GM23338 (cell line): ENCODE results near the gene DENND11. TPM values are rescaled to one million over a fixed set of nuclear protein-coding genes. Genes with fewer than 3 reads are reported as not detected.

ENCODE experiments used
- ATAC-seq: fragments of 200-7000 bp; cut with Tn5 transposase; 3 replicates; pipeline ENCODE4 v1.9.1; 2020
- DNase-seq: peaks from one replicate; pipeline ENCODE4 v3.0.0-alpha.2; 2015; ENCODE audit warnings: low spot score
- H2AFZ ChIP-seq: fragments of 200-600 bp; sonication (generic); 2 replicates; pipeline ENCODE4 v1.8.0; 2016; ENCODE audit warnings: antibody characterized with exemption, mild to moderate bottlenecking, moderate library complexity
- H3F3A ChIP-seq: fragments of 200-600 bp; sonication (generic); replicated peaks from 2 replicates; pipeline ENCODE4 v1.8.0; 2017; ENCODE audit warnings: antibody characterized with exemption, mixed run types, low read depth
- H3K27ac ChIP-seq: fragments of 200-600 bp; sonication (generic); 2 replicates; pipeline ENCODE4 v1.6.1; 2016; ENCODE audit warnings: low read depth
- H3K27me3 ChIP-seq: fragments of 200-600 bp; sonication (generic); 2 replicates; pipeline ENCODE4 v1.8.0; 2016; ENCODE audit warnings: mild to moderate bottlenecking, mixed run types, moderate library complexity; ENCODE audit not compliant: insufficient read depth
- H3K36me3 ChIP-seq: fragments of 200-600 bp; sonication (generic); 2 replicates; pipeline ENCODE4 v1.8.0; 2016; ENCODE audit warnings: mild to moderate bottlenecking; ENCODE audit not compliant: insufficient read depth
- H3K4me1 ChIP-seq: fragments of 200-600 bp; sonication (generic); 2 replicates; pipeline ENCODE4 v1.8.0; 2016; ENCODE audit warnings: mild to moderate bottlenecking, moderate library complexity; ENCODE audit not compliant: insufficient read depth
- H3K4me2 ChIP-seq: fragments of 200-600 bp; sonication (generic); 2 replicates; pipeline ENCODE4 v1.7.1; 2017; ENCODE audit warnings: mixed run types
- H3K4me3 ChIP-seq: fragments of 200-600 bp; sonication (generic); 2 replicates; pipeline ENCODE4 v1.6.1; 2016; ENCODE audit warnings: mixed run types
- H3K79me2 ChIP-seq: fragments of 200-600 bp; sonication (generic); replicated peaks from 2 replicates; pipeline ENCODE4 v1.8.0; 2017; ENCODE audit warnings: mild to moderate bottlenecking; ENCODE audit not compliant: insufficient read depth
- H3K9me2 ChIP-seq: fragments of 200-600 bp; sonication (generic); 2 replicates; pipeline ENCODE4 v1.8.0; 2017; ENCODE audit not compliant: insufficient read depth
- H4K20me1 ChIP-seq: fragments of 200-600 bp; sonication (generic); replicated peaks from 2 replicates; pipeline ENCODE4 v1.8.0; 2017; ENCODE audit warnings: mild to moderate bottlenecking; ENCODE audit not compliant: insufficient read depth
- H3K27ac Mint-ChIP-seq: 2 replicates; pipeline ENCODE4 v1.8.0; 2020; ENCODE audit warnings: inconsistent platforms, mild to moderate bottlenecking, moderate library complexity, mixed read lengths
- H3K27me3 Mint-ChIP-seq: 3 replicates; pipeline ENCODE4 v1.8.0; 2022; ENCODE audit warnings: low read depth, mild to moderate bottlenecking, moderate library complexity, mixed read lengths, inconsistent platforms; ENCODE audit not compliant: insufficient read depth, poor library complexity
- H3K36me3 Mint-ChIP-seq: 3 replicates; pipeline ENCODE4 v1.8.0; 2021; ENCODE audit warnings: low read depth, mild to moderate bottlenecking, inconsistent platforms, moderate library complexity, mixed read lengths
- H3K4me1 Mint-ChIP-seq: 3 replicates; pipeline ENCODE4 v1.8.0; 2020; ENCODE audit warnings: mild to moderate bottlenecking, inconsistent platforms, mixed read lengths
- H3K4me3 Mint-ChIP-seq: 3 replicates; pipeline ENCODE4 v1.8.0; 2021; ENCODE audit warnings: moderate library complexity, mild to moderate bottlenecking, inconsistent platforms, mixed read lengths
- H3K9me3 Mint-ChIP-seq: 3 replicates; pipeline ENCODE4 v1.8.0; 2020; ENCODE audit warnings: moderate library complexity, mild to moderate bottlenecking, inconsistent platforms, mixed read lengths
- CREB1 ChIP-seq: fragments of 250-450 bp; sonication (Bioruptor Pico); IDR thresholded peaks from 2 replicates; pipeline ENCODE4 v1.5.0; 2020; ENCODE audit warnings: low read depth, mild to moderate bottlenecking, moderate library complexity
- CTCF ChIP-seq, 2 experiments: fragments of 200-600 bp in 1 of 2; sonication (generic) in 1 of 2; conservative IDR thresholded peaks; 2 replicates each; pipeline versions ENCODE4 v1.5.1 to v1.6.1; 2016 to 2017; ENCODE audit warnings: antibody characterized with exemption in 2 of 2, low read depth in 2 of 2, mild to moderate bottlenecking in 2 of 2, moderate library complexity in 1 of 2
- EZH2 ChIP-seq: fragments of 200-600 bp; sonication (generic); IDR thresholded peaks from one replicate; pipeline ENCODE4 v1.8.0; 2017; ENCODE audit warnings: antibody characterized with exemption, mild to moderate bottlenecking, low read depth; ENCODE audit not compliant: unreplicated experiment
- NANOG ChIP-seq: IDR thresholded peaks from 2 replicates; pipeline ENCODE4 v1.6.1; 2016; ENCODE audit warnings: antibody characterized with exemption, borderline replicate concordance
- POLR2AphosphoS5 ChIP-seq: IDR thresholded peaks from 2 replicates; pipeline ENCODE4 v1.6.1; 2016; ENCODE audit warnings: antibody characterized with exemption, low read depth
- REST ChIP-seq: IDR thresholded peaks from one replicate; pipeline ENCODE4 v1.6.1; 2018; ENCODE audit warnings: antibody characterized with exemption; ENCODE audit not compliant: unreplicated experiment
- STAT1 ChIP-seq: IDR thresholded peaks from one replicate; pipeline ENCODE4 v1.6.1; 2016; ENCODE audit warnings: antibody characterized with exemption; ENCODE audit not compliant: unreplicated experiment
- ZNF331 ChIP-seq: fragments of 250-450 bp; sonication (Bioruptor Pico); IDR thresholded peaks from 2 replicates; pipeline ENCODE4 v1.5.0; 2020; ENCODE audit warnings: low read depth, mild to moderate bottlenecking, moderate library complexity
- long read RNA-seq: library from polyadenylated mRNA; unstranded; transcript quantifications from one replicate; pipeline ENCODE4 v2.0.0, GENCODE V29; 2020; ENCODE audit not compliant: unreplicated experiment
- polyA plus RNA-seq: library from polyadenylated mRNA; unstranded; fragments of >200 nt; fragmentation: Nextera tagmentation; extraction: Ambion mirVana; gene quantifications from 2 replicates; pipeline ENCODE4 v1.2.1, GENCODE V29; 2016
- total RNA-seq: library from RNA; depleted of rRNA; stranded (reverse); fragments of >200 nt; shearing (Covaris generic); gene quantifications from 2 replicates; pipeline ENCODE4 v1.2.3, GENCODE V29; 2014; rRNA removed
- TF ChIP-seq, protein P1 (sequence below): fragments of 250-450 bp; sonication (Bioruptor Pico); IDR thresholded peaks from 2 replicates; pipeline ENCODE4 v1.5.0; 2020; ENCODE audit warnings: mild to moderate bottlenecking, moderate library complexity

DENND11 gene, protein sequence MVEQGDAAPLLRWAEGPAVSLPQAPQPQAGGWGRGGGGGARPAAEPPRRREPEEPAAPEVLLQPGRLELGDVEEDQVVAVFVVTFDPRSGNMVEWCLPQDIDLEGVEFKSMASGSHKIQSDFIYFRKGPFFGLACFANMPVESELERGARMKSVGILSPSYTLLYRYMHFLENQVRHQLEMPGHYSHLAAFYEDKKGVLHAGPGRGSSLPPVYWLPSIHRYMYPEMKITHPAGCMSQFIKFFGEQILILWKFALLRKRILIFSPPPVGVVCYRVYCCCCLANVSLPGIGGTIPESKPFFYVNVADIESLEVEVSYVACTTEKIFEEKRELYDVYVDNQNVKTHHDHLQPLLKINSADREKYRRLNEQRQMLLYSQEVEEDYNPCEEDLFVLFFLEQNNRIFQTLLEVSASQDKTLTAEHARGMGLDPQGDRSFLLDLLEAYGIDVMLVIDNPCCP
- total RNA-seq, result 23.9 and 29.5 TPM in 2 replicates
- 4.9 and 5.1 TPM in 2 replicates for polyA plus RNA-seq
- long read RNA-seq, partial matches to known transcripts, result 0 of 1 reads
- long read RNA-seq, other reads (novel, unspliced or antisense), result 1 of 1 reads

DNA sequence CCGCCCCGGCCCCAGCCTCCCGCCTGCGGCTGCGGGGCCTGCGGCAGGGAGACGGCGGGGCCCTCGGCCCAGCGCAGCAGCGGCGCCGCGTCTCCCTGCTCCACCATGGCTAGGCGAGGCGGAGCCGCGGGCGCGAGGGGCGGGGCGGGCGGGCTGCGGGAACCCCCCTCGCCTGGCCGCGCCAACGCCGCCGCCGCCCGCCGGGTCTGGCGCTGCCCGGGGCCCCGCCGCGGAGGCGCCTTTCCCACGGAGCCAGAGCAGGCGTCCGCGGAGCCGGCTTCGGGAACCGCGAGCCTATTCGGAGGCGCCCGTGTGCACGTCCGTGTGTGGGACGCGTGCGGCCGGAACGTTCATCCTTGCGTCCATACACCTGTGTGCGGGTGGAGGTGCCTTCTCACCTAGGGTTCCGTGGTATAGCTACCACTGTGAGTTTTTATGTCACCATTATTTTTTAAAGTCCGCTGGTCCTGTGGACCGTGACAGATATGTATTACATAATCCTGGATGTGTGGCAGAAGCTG, at the start of gene DENND11:
TSS of gene DENND11 (minus strand) at position 120 of the 521 bp plus-strand sequence. CDS start at position 107, 13 bp downstream.
- H3K9me2 ChIP-seq, result no peaks in the 10 kb centered on the region
- Mint-ChIP-seq H3K27me3 (peaks cover 8% of the 10 kb centered on the region), H3K36me3 (no peaks in the 10 kb centered on the region), H3K9me3 (no peaks in the 10 kb centered on the region), H3K27ac (no peak within 1 kb of the TSS), H3K4me1 (peaks cover 50% of the 10 kb centered on the region), H3K4me3 (peak within 1 kb of the TSS; percentile 82)
- H3K27ac ChIP-seq, result peak within 1 kb of the TSS; percentile 69; the same call in 1 of the 2 replicates
- peaks cover 19% of the 10 kb centered on the region for H3K27me3 ChIP-seq
- H2AFZ ChIP-seq, result peak within 1 kb of the TSS; percentile 99
- no peaks in the 10 kb centered on the region; the same call in 1 of the 2 replicates for H4K20me1 ChIP-seq
- peaks cover 40% of the 10 kb centered on the region for H3K4me1 ChIP-seq
- no peaks in the 10 kb centered on the region for H3K36me3 ChIP-seq
- ATAC-seq, result peak; percentile 35
- H3K4me3 ChIP-seq, result peak within 1 kb of the TSS; percentile 93
- DNase-seq, result peak; percentile 56
- no peak for TF ChIP-seq CREB1 (CRISPR knock-in tag)
- TF ChIP-seq REST, result no peak
- TF ChIP-seq CTCF (conservative IDR thresholded peaks at IDR 0.05; ENCODE audit: low read depth in 2 of 2), result no peak
- no peak for TF ChIP-seq STAT1
- no peak for TF ChIP-seq NANOG
- TF ChIP-seq EZH2, result no peak
- TF ChIP-seq ZNF331, result no peak
- no peak for TF ChIP-seq POLR2AphosphoS5
- TF ChIP-seq, protein P1, sequence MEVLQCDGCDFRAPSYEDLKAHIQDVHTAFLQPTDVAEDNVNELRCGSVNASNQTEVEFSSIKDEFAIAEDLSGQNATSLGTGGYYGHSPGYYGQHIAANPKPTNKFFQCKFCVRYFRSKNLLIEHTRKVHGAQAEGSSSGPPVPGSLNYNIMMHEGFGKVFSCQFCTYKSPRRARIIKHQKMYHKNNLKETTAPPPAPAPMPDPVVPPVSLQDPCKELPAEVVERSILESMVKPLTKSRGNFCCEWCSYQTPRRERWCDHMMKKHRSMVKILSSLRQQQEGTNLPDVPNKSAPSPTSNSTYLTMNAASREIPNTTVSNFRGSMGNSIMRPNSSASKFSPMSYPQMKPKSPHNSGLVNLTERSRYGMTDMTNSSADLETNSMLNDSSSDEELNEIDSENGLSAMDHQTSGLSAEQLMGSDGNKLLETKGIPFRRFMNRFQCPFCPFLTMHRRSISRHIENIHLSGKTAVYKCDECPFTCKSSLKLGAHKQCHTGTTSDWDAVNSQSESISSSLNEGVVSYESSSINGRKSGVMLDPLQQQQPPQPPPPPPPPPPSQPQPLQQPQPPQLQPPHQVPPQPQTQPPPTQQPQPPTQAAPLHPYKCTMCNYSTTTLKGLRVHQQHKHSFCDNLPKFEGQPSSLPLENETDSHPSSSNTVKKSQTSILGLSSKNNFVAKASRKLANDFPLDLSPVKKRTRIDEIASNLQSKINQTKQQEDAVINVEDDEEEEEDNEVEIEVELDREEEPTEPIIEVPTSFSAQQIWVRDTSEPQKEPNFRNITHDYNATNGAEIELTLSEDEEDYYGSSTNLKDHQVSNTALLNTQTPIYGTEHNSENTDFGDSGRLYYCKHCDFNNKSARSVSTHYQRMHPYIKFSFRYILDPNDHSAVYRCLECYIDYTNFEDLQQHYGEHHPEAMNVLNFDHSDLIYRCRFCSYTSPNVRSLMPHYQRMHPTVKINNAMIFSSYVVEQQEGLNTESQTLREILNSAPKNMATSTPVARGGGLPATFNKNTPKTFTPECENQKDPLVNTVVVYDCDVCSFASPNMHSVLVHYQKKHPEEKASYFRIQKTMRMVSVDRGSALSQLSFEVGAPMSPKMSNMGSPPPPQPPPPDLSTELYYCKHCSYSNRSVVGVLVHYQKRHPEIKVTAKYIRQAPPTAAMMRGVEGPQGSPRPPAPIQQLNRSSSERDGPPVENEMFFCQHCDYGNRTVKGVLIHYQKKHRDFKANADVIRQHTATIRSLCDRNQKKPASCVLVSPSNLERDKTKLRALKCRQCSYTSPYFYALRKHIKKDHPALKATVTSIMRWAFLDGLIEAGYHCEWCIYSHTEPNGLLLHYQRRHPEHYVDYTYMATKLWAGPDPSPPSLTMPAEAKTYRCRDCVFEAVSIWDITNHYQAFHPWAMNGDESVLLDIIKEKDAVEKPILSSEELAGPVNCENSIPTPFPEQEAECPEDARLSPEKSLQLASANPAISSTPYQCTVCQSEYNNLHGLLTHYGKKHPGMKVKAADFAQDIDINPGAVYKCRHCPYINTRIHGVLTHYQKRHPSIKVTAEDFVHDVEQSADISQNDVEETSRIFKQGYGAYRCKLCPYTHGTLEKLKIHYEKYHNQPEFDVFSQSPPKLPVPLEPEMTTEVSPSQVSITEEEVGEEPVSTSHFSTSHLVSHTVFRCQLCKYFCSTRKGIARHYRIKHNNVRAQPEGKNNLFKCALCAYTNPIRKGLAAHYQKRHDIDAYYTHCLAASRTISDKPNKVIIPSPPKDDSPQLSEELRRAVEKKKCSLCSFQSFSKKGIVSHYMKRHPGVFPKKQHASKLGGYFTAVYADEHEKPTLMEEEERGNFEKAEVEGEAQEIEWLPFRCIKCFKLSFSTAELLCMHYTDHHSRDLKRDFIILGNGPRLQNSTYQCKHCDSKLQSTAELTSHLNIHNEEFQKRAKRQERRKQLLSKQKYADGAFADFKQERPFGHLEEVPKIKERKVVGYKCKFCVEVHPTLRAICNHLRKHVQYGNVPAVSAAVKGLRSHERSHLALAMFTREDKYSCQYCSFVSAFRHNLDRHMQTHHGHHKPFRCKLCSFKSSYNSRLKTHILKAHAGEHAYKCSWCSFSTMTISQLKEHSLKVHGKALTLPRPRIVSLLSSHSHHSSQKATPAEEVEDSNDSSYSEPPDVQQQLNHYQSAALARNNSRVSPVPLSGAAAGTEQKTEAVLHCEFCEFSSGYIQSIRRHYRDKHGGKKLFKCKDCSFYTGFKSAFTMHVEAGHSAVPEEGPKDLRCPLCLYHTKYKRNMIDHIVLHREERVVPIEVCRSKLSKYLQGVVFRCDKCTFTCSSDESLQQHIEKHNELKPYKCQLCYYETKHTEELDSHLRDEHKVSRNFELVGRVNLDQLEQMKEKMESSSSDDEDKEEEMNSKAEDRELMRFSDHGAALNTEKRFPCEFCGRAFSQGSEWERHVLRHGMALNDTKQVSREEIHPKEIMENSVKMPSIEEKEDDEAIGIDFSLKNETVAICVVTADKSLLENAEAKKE (CRISPR knock-in tag), result no peak
- H3K79me2 ChIP-seq, result peaks cover 37% of the 10 kb centered on the region
- peak within 1 kb of the TSS; percentile 99 for H3K4me2 ChIP-seq
- H3F3A ChIP-seq, result peaks cover 3% of the 10 kb centered on the region; the same call in 1 of the 2 replicates
